ENCODE measurements around the gene COL11A2. TPM values are rescaled to one million over a fixed set of nuclear protein-coding genes. Genes with fewer than 3 reads are reported as not detected.

COL11A2 gene
- polyA plus RNA-seq, 1 donor from 2014 or later = 9.8 TPM

DNA sequence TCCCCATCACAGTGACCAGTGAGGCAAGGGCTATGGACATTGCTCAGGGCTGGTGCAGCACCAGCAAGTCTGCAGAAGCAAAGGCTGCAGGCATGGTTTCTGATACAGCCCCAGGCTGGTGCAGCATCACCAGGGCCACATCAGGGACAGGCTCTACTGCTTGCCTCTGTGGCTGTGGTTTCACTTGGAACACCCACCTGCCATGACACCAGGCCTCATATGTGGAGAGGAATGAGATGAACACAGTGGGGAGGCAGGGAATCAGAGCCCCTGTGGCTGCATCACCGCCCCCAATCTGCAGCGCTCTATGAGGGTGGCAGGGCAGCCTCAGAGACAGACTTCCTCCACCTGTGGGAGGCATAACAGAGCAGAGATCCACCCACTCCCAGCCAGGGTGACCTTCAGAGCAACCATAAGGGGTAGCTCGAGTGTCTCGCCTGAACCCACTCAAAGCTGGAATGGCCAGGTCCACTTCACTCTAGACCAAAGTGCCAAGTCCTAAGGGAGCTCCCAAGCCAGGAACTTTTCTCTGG, 23.9 kb upstream of the COL11A2 start:
- Histone ChIP-seq H3K27me3 (ENCODE audit: insufficient read depth, low read depth, low read length) (peaks cover 5% of the 10 kb centered on the region), H4K20me1 (ENCODE audit: insufficient read depth) (no peaks in the 10 kb centered on the region), H3K79me2 (replicated peaks; ENCODE audit: insufficient read depth, low read length) (no peaks in the 10 kb centered on the region), H3K9me2 (ENCODE audit: insufficient read depth, low read length) (no peaks in the 10 kb centered on the region), H2AFZ (ENCODE audit: low read depth, low read length) (no peak overlapping the region), H3K36me3 (ENCODE audit: insufficient read depth, low read length) (no peaks in the 10 kb centered on the region), H3K9me3 (ENCODE audit: low read length) (no peaks in the 10 kb centered on the region), H3K4me3 (ENCODE audit: low read length) (no peak overlapping the region), H3F3A (ENCODE audit: insufficient read depth, low read length, poor library complexity, severe bottlenecking) (no peaks in the 10 kb centered on the region), H3K27ac (ENCODE audit: low read length) (no peak overlapping the region), H3K4me2 (ENCODE audit: low read length) (no peak overlapping the region), H3K9ac (ENCODE audit: low read length) (no peak overlapping the region)
- TF ChIP-seq RAD21 (conservative IDR thresholded peaks at IDR 0.05) (no peak), SMC3 (conservative IDR thresholded peaks at IDR 0.05; ENCODE audit: poor library complexity) (no peak), POLR2AphosphoS5 (IDR thresholded peaks at IDR 0.05) (no peak), TAF1 (IDR thresholded peaks at IDR 0.05; ENCODE audit: low read depth) (no peak)
- TF ChIP-seq, protein P1, sequence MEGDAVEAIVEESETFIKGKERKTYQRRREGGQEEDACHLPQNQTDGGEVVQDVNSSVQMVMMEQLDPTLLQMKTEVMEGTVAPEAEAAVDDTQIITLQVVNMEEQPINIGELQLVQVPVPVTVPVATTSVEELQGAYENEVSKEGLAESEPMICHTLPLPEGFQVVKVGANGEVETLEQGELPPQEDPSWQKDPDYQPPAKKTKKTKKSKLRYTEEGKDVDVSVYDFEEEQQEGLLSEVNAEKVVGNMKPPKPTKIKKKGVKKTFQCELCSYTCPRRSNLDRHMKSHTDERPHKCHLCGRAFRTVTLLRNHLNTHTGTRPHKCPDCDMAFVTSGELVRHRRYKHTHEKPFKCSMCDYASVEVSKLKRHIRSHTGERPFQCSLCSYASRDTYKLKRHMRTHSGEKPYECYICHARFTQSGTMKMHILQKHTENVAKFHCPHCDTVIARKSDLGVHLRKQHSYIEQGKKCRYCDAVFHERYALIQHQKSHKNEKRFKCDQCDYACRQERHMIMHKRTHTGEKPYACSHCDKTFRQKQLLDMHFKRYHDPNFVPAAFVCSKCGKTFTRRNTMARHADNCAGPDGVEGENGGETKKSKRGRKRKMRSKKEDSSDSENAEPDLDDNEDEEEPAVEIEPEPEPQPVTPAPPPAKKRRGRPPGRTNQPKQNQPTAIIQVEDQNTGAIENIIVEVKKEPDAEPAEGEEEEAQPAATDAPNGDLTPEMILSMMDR (IDR thresholded peaks at IDR 0.05; ENCODE audit: poor library complexity, severe bottlenecking) = no peak
- TF ChIP-seq, protein P2, sequence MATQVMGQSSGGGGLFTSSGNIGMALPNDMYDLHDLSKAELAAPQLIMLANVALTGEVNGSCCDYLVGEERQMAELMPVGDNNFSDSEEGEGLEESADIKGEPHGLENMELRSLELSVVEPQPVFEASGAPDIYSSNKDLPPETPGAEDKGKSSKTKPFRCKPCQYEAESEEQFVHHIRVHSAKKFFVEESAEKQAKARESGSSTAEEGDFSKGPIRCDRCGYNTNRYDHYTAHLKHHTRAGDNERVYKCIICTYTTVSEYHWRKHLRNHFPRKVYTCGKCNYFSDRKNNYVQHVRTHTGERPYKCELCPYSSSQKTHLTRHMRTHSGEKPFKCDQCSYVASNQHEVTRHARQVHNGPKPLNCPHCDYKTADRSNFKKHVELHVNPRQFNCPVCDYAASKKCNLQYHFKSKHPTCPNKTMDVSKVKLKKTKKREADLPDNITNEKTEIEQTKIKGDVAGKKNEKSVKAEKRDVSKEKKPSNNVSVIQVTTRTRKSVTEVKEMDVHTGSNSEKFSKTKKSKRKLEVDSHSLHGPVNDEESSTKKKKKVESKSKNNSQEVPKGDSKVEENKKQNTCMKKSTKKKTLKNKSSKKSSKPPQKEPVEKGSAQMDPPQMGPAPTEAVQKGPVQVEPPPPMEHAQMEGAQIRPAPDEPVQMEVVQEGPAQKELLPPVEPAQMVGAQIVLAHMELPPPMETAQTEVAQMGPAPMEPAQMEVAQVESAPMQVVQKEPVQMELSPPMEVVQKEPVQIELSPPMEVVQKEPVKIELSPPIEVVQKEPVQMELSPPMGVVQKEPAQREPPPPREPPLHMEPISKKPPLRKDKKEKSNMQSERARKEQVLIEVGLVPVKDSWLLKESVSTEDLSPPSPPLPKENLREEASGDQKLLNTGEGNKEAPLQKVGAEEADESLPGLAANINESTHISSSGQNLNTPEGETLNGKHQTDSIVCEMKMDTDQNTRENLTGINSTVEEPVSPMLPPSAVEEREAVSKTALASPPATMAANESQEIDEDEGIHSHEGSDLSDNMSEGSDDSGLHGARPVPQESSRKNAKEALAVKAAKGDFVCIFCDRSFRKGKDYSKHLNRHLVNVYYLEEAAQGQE (IDR thresholded peaks at IDR 0.05; ENCODE audit: borderline replicate concordance) = no peak

DNA sequence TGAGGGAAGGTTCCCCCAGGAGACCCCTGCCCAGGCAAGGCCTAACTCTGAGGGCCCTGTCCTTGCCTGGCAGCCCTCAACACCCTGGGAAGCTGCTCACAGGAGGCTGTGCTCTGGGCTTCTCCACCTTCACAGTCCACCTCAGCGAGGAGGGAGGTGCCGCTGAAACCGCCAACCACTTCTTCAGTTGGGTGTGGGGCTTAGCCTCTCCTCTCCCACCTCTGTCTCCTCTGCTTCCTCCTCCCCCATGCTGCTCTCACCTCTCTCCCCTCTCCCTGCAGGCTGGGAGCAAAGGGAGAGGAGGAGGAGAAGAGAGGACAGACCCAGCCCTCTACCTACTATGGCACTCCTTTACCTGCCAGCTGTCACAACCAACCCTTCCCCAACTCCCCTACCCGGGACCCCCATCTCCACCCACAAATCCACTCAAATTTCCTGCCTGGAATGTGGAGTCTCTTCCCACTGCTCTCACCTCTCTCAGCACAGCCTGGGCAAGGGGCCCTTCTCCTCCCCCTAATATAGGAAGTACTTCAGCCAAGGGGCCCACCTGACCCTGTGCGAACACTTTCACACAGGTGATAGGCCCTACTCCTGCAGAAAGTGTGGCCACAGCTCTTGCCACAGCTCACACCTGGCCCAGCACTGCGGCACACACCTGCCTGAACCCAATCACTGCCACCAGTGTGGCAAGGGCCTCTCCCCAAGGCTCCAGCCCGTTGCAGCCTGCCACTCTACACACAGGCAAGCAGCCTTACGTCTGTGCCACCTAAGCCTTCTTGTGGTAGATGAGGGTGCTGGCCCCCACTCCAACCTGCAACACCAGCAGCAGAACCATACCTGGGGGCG, 23.2 kb upstream of the COL11A2 start:
- no peaks in the 10 kb centered on the region for H3K9me3 ChIP-seq (ENCODE audit: low read length)
- H3K27me3 ChIP-seq (ENCODE audit: insufficient read depth, low read depth, low read length) = peaks cover 5% of the 10 kb centered on the region
- no peaks in the 10 kb centered on the region for H3K79me2 ChIP-seq (replicated peaks; ENCODE audit: insufficient read depth, low read length)
- no peak overlapping the region for H3K4me3 ChIP-seq (ENCODE audit: low read length)
- H3K9me2 ChIP-seq (ENCODE audit: insufficient read depth, low read length) = no peaks in the 10 kb centered on the region
- H3K4me2 ChIP-seq (ENCODE audit: low read length) = no peak overlapping the region
- H3F3A ChIP-seq (ENCODE audit: insufficient read depth, low read length, poor library complexity, severe bottlenecking) = no peaks in the 10 kb centered on the region
- no peaks in the 10 kb centered on the region for H4K20me1 ChIP-seq (ENCODE audit: insufficient read depth)
- H3K9ac ChIP-seq (ENCODE audit: low read length) = no peak overlapping the region
- H3K36me3 ChIP-seq (ENCODE audit: insufficient read depth, low read length) = no peaks in the 10 kb centered on the region
- no peak overlapping the region for H2AFZ ChIP-seq (ENCODE audit: low read depth, low read length)
- H3K27ac ChIP-seq (ENCODE audit: low read length) = no peak overlapping the region
- TF ChIP-seq MXI1 (conservative IDR thresholded peaks at IDR 0.05; ENCODE audit: poor library complexity, severe bottlenecking) = no peak
- no peak for TF ChIP-seq TAF1 (IDR thresholded peaks at IDR 0.05; ENCODE audit: low read depth)
- no peak for TF ChIP-seq SMC3 (conservative IDR thresholded peaks at IDR 0.05; ENCODE audit: poor library complexity)

DNA sequence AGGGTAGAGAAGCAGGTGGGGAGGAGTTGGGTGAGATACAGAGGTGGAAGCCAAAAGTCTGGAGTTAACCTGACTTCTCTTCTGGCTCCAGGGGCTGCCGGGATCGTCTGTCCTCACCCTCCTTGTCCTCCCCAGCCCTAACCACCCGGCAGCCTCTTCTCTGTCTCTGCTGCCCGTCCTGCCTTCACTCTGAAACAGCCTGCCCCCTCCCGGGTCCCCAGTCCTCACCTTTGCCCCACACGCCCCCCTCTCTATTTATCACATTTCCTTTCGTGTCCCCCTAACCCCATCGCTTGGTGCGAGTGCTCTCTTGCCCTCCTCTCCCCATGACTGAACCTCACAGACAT, 21.7 kb upstream of the COL11A2 start:
- no peaks in the 10 kb centered on the region for H3K9me2 ChIP-seq (ENCODE audit: insufficient read depth, low read length)
- no peak overlapping the region for H3K4me2 ChIP-seq (ENCODE audit: low read length)
- H3K4me3 ChIP-seq (ENCODE audit: low read length) = peak overlapping the region; percentile 62
- H3K9me3 ChIP-seq (ENCODE audit: low read length) = no peaks in the 10 kb centered on the region
- H3K79me2 ChIP-seq (replicated peaks; ENCODE audit: insufficient read depth, low read length) = peaks cover 15% of the 10 kb centered on the region
- H3K9ac ChIP-seq (ENCODE audit: low read length) = no peak overlapping the region
- peaks cover 6% of the 10 kb centered on the region for H3K36me3 ChIP-seq (ENCODE audit: insufficient read depth, low read length)
- peaks cover 5% of the 10 kb centered on the region for H3K27me3 ChIP-seq (ENCODE audit: insufficient read depth, low read depth, low read length)
- H4K20me1 ChIP-seq (ENCODE audit: insufficient read depth) = no peaks in the 10 kb centered on the region
- H3K27ac ChIP-seq (ENCODE audit: low read length) = no peak overlapping the region
- no peak overlapping the region for H2AFZ ChIP-seq (ENCODE audit: low read depth, low read length)
- no peaks in the 10 kb centered on the region for H3F3A ChIP-seq (ENCODE audit: insufficient read depth, low read length, poor library complexity, severe bottlenecking)
- TF ChIP-seq, protein P2 (IDR thresholded peaks at IDR 0.05; ENCODE audit: borderline replicate concordance) = no peak
- TF ChIP-seq POLR2AphosphoS5 (IDR thresholded peaks at IDR 0.05) (no peak), TAF1 (IDR thresholded peaks at IDR 0.05; ENCODE audit: low read depth) (no peak), EP300 (conservative IDR thresholded peaks at IDR 0.05; ENCODE audit: poor library complexity, severe bottlenecking) (no peak), SMC3 (conservative IDR thresholded peaks at IDR 0.05; ENCODE audit: poor library complexity) (no peak), RAD21 (conservative IDR thresholded peaks at IDR 0.05) (no peak), MXI1 (conservative IDR thresholded peaks at IDR 0.05; ENCODE audit: poor library complexity, severe bottlenecking) (no peak)
- TF ChIP-seq, protein P1 (IDR thresholded peaks at IDR 0.05; ENCODE audit: poor library complexity, severe bottlenecking) = no peak
